Pancreas (tissue), 10 donors: ENCODE results near the gene TUNAR. TPM values are rescaled to one million over a fixed set of nuclear protein-coding genes. Genes with fewer than 3 reads are reported as not detected.
"Not testable (repeated sequence)": the region's sequence is repeated elsewhere in the genome, so short reads cannot be mapped to it uniquely, and the experiment has no call there.

ENCODE experiments used
- ATAC-seq, 4 donors: fragments of 200-7000 bp; cut with Tn5 transposase; one replicate each; pipeline versions ENCODE4 v1.8.0 to v1.9.1; 2020; ENCODE audit warnings: mild to moderate bottlenecking in 4 of 4, moderate library complexity in 4 of 4
- DNase-seq, 6 donors: peaks; one replicate each; pipeline ENCODE4 v3.0.0-alpha.2; 2020
- FAIRE-seq: peaks from 2 replicates; lab custom pipeline; 2012; peaks lifted over from hg19 to GRCh38; lab: Jason Lieb, UNC
- H3K27ac ChIP-seq, 4 donors: fragments of 200-600 bp; sonication (generic); 1 replicate in 3 of 4; 2 replicates in 1 of 4; pipeline versions ENCODE4 v1.5.0 to v1.8.0; 2020
- H3K27me3 ChIP-seq, 4 donors: fragments of 200-600 bp; one replicate each; pipeline ENCODE4 v1.8.0; 2021
- H3K36me3 ChIP-seq, 3 donors: fragments of 200-600 bp; sonication (generic) in 1 of 3; one replicate each; pipeline versions ENCODE4 v1.5.0 to v1.8.0; 2020 to 2021
- H3K4me1 ChIP-seq, 3 donors: fragments of 200-600 bp; one replicate each; pipeline ENCODE4 v1.8.0; 2021
- H3K4me3 ChIP-seq, 4 donors: fragments of 200-600 bp; sonication (generic) in 2 of 4; one replicate each; pipeline versions ENCODE4 v1.5.0 to v1.8.0; 2020 to 2021
- H3K9me3 ChIP-seq, 4 donors: fragments of 200-600 bp; one replicate each; pipeline ENCODE4 v1.8.0; 2021
- WGBS, 2 donors: extraction: QIAGEN DNeasy Blood & Tissue Kit; methylation state at CpG; one replicate each; pipeline ENCODE4 v1.1.7; 2013; 5-methylcytosine and 5-hydroxymethylcytosine counted together
- intact Hi-C, 3 donors: fragments of 100-400 bp; cut with DNase I; formaldehyde crosslinking; loops; one replicate each; pipeline versions ENCODE4 v1.11.1 to v1.14.2; 2022
- polyA plus RNA-seq, 2 donors: library from polyadenylated mRNA; stranded (reverse); fragments of 200-250 nt; gene quantifications; one replicate each; pipeline ENCODE4 v1.2.3, GENCODE V29; 2013
- total RNA-seq, 6 donors: library from RNA; stranded (reverse); fragmentation: NEBNext Ultra II Directional in 4 of 6; extraction: Animal tissue kit (Norgen Biotek cat#: 25700) in 4 of 6; gene quantifications; one replicate each; pipeline versions ENCODE4 v1.2.1 to v1.2.4, GENCODE V29; 2021 to 2023
- TF ChIP-seq, protein P1 (sequence below), 4 donors: fragments of 200-600 bp; sonication (generic) in 3 of 4; IDR thresholded peaks; one replicate each; pipeline versions ENCODE4 v1.5.0 to v1.8.0; 2021; ENCODE audit warnings: antibody characterized with exemption in 4 of 4
- donor health status: healthy with polysubstance abuse.
- donor health status: DM: no; HTN: no; CAD: no; lungs with moderate emphysema.
- donor health status: DM: no; HTN: no; CAD: no.
- donor health status: control.
- donor health status: control.
- donor health status: Bipolar disorder and iron deficiency.
- donor health status: DM: yes; HTN: yes; CAD: no.
- donor health status: DM: no; HTN: no; CAD: no.
- donor health status: DM: no; HTN: no; CAD: no.
- donor health status: DM: yes; HTN: yes; CAD: no.

Gene TUNAR
- total and polyA plus RNA-seq, 8 donors, result 0.23 to 12.7 (median 1.0) TPM

DNA sequence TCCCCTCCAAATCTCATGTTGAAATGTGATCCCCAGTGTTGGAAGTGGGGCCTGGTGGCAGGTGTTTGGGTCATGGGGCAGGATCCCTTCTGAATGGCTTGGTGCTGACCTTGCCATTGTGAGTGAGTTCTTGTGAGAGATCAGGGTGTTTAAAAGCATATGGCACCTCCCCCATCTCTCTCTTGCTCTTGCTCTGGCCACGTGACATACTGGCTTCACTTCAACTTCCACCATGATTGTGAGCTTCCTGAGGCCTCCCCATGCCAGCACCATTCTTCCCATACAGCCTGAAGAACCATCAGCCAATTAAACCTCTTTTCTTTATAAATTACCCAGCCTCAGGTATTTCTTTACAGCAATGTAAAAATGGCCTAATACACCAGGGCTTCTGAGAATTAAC lies 82.7 kb downstream of the TUNAR start:
- no peak for DNase-seq
- intact Hi-C loops, result no loop called here
- no peak for FAIRE-seq

DNA sequence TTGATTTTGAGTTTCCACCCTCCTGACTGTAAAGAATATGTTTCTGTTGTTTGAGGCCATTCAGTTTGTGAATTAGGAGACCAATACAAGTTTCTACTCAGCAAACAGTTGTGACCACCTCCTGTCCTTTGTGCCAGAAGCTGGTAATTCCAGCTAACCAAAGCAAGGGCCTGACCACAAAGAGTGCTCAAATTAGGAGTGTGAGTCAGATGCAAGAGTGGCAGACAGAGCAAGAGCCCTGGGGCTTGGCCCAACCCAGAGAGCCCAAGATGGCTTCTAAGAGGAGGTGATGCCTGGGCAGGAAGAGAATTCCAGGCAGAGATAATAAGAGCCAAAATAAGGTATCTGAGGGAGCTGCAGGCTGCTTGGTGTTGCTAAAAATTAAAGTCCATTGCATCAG lies 84.8 kb downstream of the TUNAR start:
- Histone ChIP-seq H3K36me3 (no peaks in the 10 kb centered on the region), H3K27ac (no peak overlapping the region), H3K4me3 (no peak overlapping the region), H3K9me3 (no peaks in the 10 kb centered on the region), H3K27me3 (no peaks in the 10 kb centered on the region), H3K4me1 (no peaks in the 10 kb centered on the region)
- ATAC-seq (no peak), DNase-seq (no peak), FAIRE-seq (no peak)
- intact Hi-C loops, result no loop called here
- TF ChIP-seq, protein P1, sequence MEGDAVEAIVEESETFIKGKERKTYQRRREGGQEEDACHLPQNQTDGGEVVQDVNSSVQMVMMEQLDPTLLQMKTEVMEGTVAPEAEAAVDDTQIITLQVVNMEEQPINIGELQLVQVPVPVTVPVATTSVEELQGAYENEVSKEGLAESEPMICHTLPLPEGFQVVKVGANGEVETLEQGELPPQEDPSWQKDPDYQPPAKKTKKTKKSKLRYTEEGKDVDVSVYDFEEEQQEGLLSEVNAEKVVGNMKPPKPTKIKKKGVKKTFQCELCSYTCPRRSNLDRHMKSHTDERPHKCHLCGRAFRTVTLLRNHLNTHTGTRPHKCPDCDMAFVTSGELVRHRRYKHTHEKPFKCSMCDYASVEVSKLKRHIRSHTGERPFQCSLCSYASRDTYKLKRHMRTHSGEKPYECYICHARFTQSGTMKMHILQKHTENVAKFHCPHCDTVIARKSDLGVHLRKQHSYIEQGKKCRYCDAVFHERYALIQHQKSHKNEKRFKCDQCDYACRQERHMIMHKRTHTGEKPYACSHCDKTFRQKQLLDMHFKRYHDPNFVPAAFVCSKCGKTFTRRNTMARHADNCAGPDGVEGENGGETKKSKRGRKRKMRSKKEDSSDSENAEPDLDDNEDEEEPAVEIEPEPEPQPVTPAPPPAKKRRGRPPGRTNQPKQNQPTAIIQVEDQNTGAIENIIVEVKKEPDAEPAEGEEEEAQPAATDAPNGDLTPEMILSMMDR (IDR thresholded peaks at IDR 0.05), result no peak

More for the DNA sequence above, 82.7 kb downstream of the TUNAR start:
- WGBS, 2 donors, result 47 to 73% methylated on average over 1 of the region's 1 CpG
- Histone ChIP-seq H3K27ac (no peak overlapping the region), H3K4me3 (no peak overlapping the region), H3K36me3 (no peaks in the 10 kb centered on the region), H3K4me1 (no peaks in the 10 kb centered on the region), H3K9me3 (no peaks in the 10 kb centered on the region), H3K27me3 (no peaks in the 10 kb centered on the region)
- ATAC-seq, result no peak
- TF ChIP-seq, protein P1 (IDR thresholded peaks at IDR 0.05), result no peak

DNA sequence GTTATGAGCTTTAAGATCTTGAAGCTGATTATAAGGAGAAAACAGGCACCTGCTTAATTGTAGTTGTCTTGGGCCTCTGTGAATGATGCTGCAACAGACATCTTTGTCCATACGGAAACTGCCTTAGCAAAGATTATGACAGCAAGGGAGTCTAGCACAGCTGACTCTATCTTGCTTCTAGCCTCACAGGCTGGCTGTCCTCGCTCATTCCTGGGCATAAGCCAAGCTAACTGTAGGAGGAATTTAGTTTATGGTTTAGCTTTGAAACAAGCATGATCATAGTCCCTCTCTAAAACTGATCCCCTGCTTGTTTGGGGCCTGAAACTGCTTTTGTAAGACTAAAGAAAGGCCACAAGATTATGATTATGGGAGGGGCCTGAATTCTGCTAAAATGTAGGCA lies 88.3 kb downstream of the TUNAR start:
- no peaks in the 10 kb centered on the region for H3K4me1 ChIP-seq
- DNase-seq (no peak), FAIRE-seq (no peak), ATAC-seq (no peak)
- no peaks in the 10 kb centered on the region for H3K27me3 ChIP-seq
- TF ChIP-seq, protein P1 (IDR thresholded peaks at IDR 0.05), result no peak
- 66 to 75% methylated on average over 2 of the region's 2 CpGs for WGBS, 2 donors
- no peaks in the 10 kb centered on the region for H3K36me3 ChIP-seq
- no peak overlapping the region for H3K27ac ChIP-seq
- intact Hi-C loops, result no loop called here
- no peak overlapping the region for H3K4me3 ChIP-seq
- no peaks in the 10 kb centered on the region for H3K9me3 ChIP-seq

DNA sequence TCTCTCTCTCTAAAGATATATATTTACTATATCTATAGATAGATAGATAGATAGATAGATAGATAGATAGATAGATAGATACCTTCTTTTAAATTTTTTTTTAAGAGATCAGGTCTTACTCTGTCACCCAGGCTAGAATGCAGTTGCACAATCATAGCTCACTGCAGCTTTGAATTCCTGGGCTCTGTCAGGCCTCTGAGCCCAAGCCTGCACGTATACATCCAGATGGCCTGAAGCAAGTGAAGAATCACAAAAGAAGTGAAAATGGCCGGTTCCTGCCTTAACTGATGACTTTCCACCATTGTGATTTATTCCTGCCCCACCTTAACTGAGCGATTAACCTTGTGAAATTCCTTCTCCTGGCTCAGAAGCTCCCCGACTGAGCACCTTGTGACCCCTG lies 91.4 kb downstream of the TUNAR start:
- H3K4me1 ChIP-seq, H3K4me3 ChIP-seq, H3K9me3 ChIP-seq, DNase-seq, ATAC-seq, FAIRE-seq, H3K27me3 ChIP-seq, H3K36me3 ChIP-seq, intact Hi-C loops, H3K27ac ChIP-seq: not testable (repeated sequence)
- WGBS, 2 donors, result 53 to 59% methylated on average over 4 of the region's 4 CpGs

Other genes starting within 250 kb of the TUNAR start
- not detected for gene TCL1B, start 190.4 kb upstream of the TUNAR start, total RNA-seq
- gene TCL1B, start 190.4 kb upstream of the TUNAR start, polyA plus RNA-seq, result not detected
- gene TCL1A, start 162.7 kb upstream of the TUNAR start, total RNA-seq, result under 1 TPM in 1 of 6 donors, not detected in 5; 0.16 TPM
- under 1 TPM in 1 of 2 donors, not detected in 1; 0.09 TPM for gene TCL1A, start 162.7 kb upstream of the TUNAR start, polyA plus RNA-seq
- 1 to 10 TPM; 1.5 to 6.7 (median 3.4) TPM for gene C14orf132, start 162.5 kb downstream of the TUNAR start, total RNA-seq
- 10 to 100 TPM in 1 of 2 donors, 1 to 10 TPM in 1; 3.5 to 11.7 TPM for gene C14orf132, start 162.5 kb downstream of the TUNAR start, polyA plus RNA-seq